GM12878 (cell line): ENCODE measurements around the gene SLC35G6. TPM values are rescaled to one million over a fixed set of nuclear protein-coding genes. Genes with fewer than 3 reads are reported as not detected.
"Not testable (repeated sequence)": the region's sequence is repeated elsewhere in the genome, so short reads cannot be mapped to it uniquely, and the experiment has no call there.

ENCODE experiments used
- ATAC-seq: fragments of 200-7000 bp; cut with Tn5 transposase; 3 replicates; pipeline ENCODE4 v1.9.1; 2020; ENCODE audit warnings: mild to moderate bottlenecking, moderate library complexity
- Bru-seq: library from RNA; stranded (reverse); fragments of 400-500 nt; gene quantifications from one replicate; lab custom pipeline; 2021; lab: Mats Ljungman, UMichigan
- BruChase-seq, 2 experiments: library from RNA; stranded (reverse); fragments of 400-500 nt; gene quantifications; one replicate each; lab custom pipeline; 2021; lab: Mats Ljungman, UMichigan
- BruUV-seq: library from RNA; stranded (reverse); fragments of 400-500 nt; replicated peaks from 2 replicates; lab custom pipeline; 2021; lab: Mats Ljungman, UMichigan
- CTCF ChIA-PET: fragments of 300-600 bp; sonication (Branson Sonifier 250); formaldehyde crosslinking; extraction: SDS; loops from one replicate; lab custom pipeline; 2021; ENCODE audit warnings: inconsistent platforms; lab: Yijun Ruan, JAX
- POLR2A ChIA-PET: fragments of 350-600 bp; formaldehyde crosslinking; extraction: SDS; loops from one replicate; lab custom pipeline; 2021; ENCODE audit warnings: inconsistent platforms; lab: Charles Lee
- RAD21 ChIA-PET: fragments of 300-600 bp; sonication (Branson Sonifier 250); formaldehyde crosslinking; loops from one replicate; lab custom pipeline; 2023; ENCODE audit warnings: antibody characterized with exemption; ENCODE audit not compliant: unreplicated experiment; lab: Charles Lee
- SMC1A ChIA-PET: fragments of 300-600 bp; sonication (Branson Sonifier 250); formaldehyde crosslinking; loops from one replicate; lab custom pipeline; 2023; ENCODE audit not compliant: unreplicated experiment, uncharacterized antibody; lab: Charles Lee
- DNase-seq: peaks from one replicate; pipeline ENCODE4 v3.0.0-alpha.2; 2011; ENCODE audit warnings: low read depth, low spot score
- FAIRE-seq: peaks from 3 replicates; lab custom pipeline; 2011; peaks lifted over from hg19 to GRCh38; lab: Jason Lieb, UNC
- H2AFZ ChIP-seq: 2 replicates; pipeline ENCODE4 v1.6.0; 2011; ENCODE audit warnings: low read depth, low read length, control low read depth; ENCODE audit not compliant: control insufficient read depth
- H3K27ac ChIP-seq: 2 replicates; pipeline ENCODE4 v1.5.1; 2011; ENCODE audit warnings: control low read depth; ENCODE audit not compliant: control insufficient read depth, insufficient read depth
- H3K27me3 ChIP-seq, 2 experiments: replicated peaks in 1 of 2; 2 replicates each; pipeline versions ENCODE4 v1.6.0 to v1.6.1; 2011; ENCODE audit warnings: low read length in 1 of 2; ENCODE audit not compliant: control insufficient read depth in 2 of 2, insufficient read depth in 2 of 2
- H3K36me3 ChIP-seq, 2 experiments: 2 replicates each; pipeline ENCODE4 v1.5.1; 2011; ENCODE audit warnings: low read length in 1 of 2; ENCODE audit not compliant: control insufficient read depth in 2 of 2, insufficient read depth in 2 of 2
- H3K4me1 ChIP-seq: 2 replicates; pipeline ENCODE4 v1.6.1; 2011; ENCODE audit warnings: mild to moderate bottlenecking, low read length, moderate library complexity, mixed read lengths; ENCODE audit not compliant: control insufficient read depth, insufficient read depth
- H3K4me2 ChIP-seq: 2 replicates; pipeline ENCODE4 v1.6.0; 2011; ENCODE audit warnings: control low read depth; ENCODE audit not compliant: control insufficient read depth, insufficient read depth
- H3K4me3 ChIP-seq: fragments of 200-600 bp; sonication (generic); 2 replicates; pipeline ENCODE4 v1.5.1; 2016
- H3K79me2 ChIP-seq: 2 replicates; pipeline ENCODE4 v1.6.0; 2011; ENCODE audit warnings: low read length; ENCODE audit not compliant: control insufficient read depth, insufficient read depth
- H3K9ac ChIP-seq: 2 replicates; pipeline ENCODE4 v1.8.0; 2011; ENCODE audit warnings: low read length, control low read depth, mixed read lengths; ENCODE audit not compliant: control insufficient read depth, insufficient read depth
- H3K9me3 ChIP-seq: replicated peaks from 3 replicates; pipeline ENCODE4 v1.5.1; 2011; ENCODE audit warnings: mild to moderate bottlenecking, low read length; ENCODE audit not compliant: control insufficient read depth, insufficient read depth
- H4K20me1 ChIP-seq: 2 replicates; pipeline ENCODE4 v1.6.0; 2011; ENCODE audit not compliant: control insufficient read depth, insufficient read depth
- BHLHE40 ChIP-seq, 2 experiments: fragments of 450-650 bp in 1 of 2; IDR thresholded peaks; 2 replicates each; pipeline ENCODE4 v1.6.1; 2011 to 2017; ENCODE audit warnings: low read depth in 2 of 2, borderline replicate concordance in 1 of 2, improper control_type of control experiment in 1 of 2, low read length in 1 of 2, mild to moderate bottlenecking in 1 of 2
- NBN ChIP-seq: fragments of 450-650 bp; IDR thresholded peaks from 2 replicates; pipeline ENCODE4 v1.6.1; 2016
- NR2C2 ChIP-seq: IDR thresholded peaks from 2 replicates; pipeline ENCODE4 v1.6.1; 2011; ENCODE audit warnings: borderline replicate concordance, low read depth; ENCODE audit not compliant: control insufficient read depth, insufficient read length
- ZNF24 ChIP-seq: fragments of 450-650 bp; IDR thresholded peaks from 2 replicates; pipeline ENCODE4 v1.6.1; 2017; ENCODE audit warnings: antibody characterized with exemption, mild to moderate bottlenecking
- WGBS: methylation state at CpG from one replicate; pipeline ENCODE4 v1.1.6; 2016; ENCODE audit warnings: low lambda C conversion rate; ENCODE audit not compliant: insufficient replicate concordance, insufficient coverage; ENCODE audit errors: missing lambda C conversion rate; 5-methylcytosine and 5-hydroxymethylcytosine counted together
- in situ Hi-C: fragments of 300-500 bp; cut with MboI; formaldehyde crosslinking; loops from 9 replicates; pipeline ENCODE4 v1.14.3; 2018; ENCODE audit warnings: mixed read lengths
- intact Hi-C: fragments of 100-400 bp; cut with micrococcal nuclease; formaldehyde crosslinking; loops from one replicate; pipeline ENCODE4 v1.14.2; 2022; ENCODE audit not compliant: unreplicated experiment
- long read RNA-seq, 2 experiments: library from polyadenylated mRNA; unstranded; transcript quantifications; one replicate each; pipeline ENCODE4 v2.0.0, GENCODE V29; 2019 to 2020
- polyA minus RNA-seq, 3 experiments: library from RNA; depleted of rRNA, polyadenylated mRNA; stranded (reverse); fragments of >200 nt; gene quantifications; 2 replicates each; pipeline ENCODE4 v1.2.3, GENCODE V29; 2011
- polyA plus RNA-seq, 11 experiments: library from polyadenylated mRNA; depleted of rRNA in 4 of 11; unstranded in 6 of 11; stranded (reverse) in 5 of 11; fragments of >200 nt; fragmentation: Nextera tagmentation in 4 of 11; fragmentation: Illumina TruSeq in 1 of 11; extraction: Ambion mirVana in 4 of 11; extraction: Trizol in 1 of 11; gene quantifications; 1 replicate in 1 of 11; 2 replicates in 10 of 11; pipeline versions ENCODE4 v1.2.1 to v1.2.3, GENCODE V29; 2011 to 2016; ENCODE audit warnings: inconsistent platforms in 2 of 11, missing spikeins in 2 of 11, low read depth in 1 of 11
- total RNA-seq, 4 experiments: library from RNA; depleted of rRNA in 3 of 4; stranded (reverse); fragments of >200 nt in 3 of 4; fragmentation: Illumina TruSeq in 1 of 4; extraction: Trizol in 1 of 4; gene quantifications; 2 replicates each; pipeline versions ENCODE4 v1.2.1 to v1.2.3, GENCODE V29; 2013 to 2021
- TF ChIP-seq, protein P1 (sequence below): IDR thresholded peaks from 2 replicates; pipeline ENCODE4 v1.6.1; 2012; ENCODE audit warnings: mild to moderate bottlenecking, low read depth, low read length

The SLC35G6 gene
- total RNA-seq (2013; cell fraction: nucleolus; rRNA removed): not detected in 2 replicates
- not detected in 2 replicates for total RNA-seq (2014; rRNA removed)
- total RNA-seq (2014; rRNA removed; fragmentation: Illumina TruSeq; extraction: Trizol): not detected in 2 replicates
- total RNA-seq (2021): not detected in 2 replicates
- not detected for polyA plus RNA-seq (2011; ENCODE audit: low read depth)
- polyA plus RNA-seq (2011; rRNA removed): not detected in 2 replicates
- not detected in 2 replicates for polyA plus RNA-seq (2011; cell fraction: cytosol; rRNA removed)
- polyA plus RNA-seq (2011; cell fraction: nucleus; rRNA removed): not detected in 2 replicates
- polyA plus RNA-seq (2012): 0.13 and 0.18 TPM in 2 replicates
- polyA plus RNA-seq (2014; fragmentation: Illumina TruSeq; extraction: Trizol): not detected in 2 replicates
- polyA plus RNA-seq (2014; fragmentation: Nextera tagmentation; extraction: Ambion mirVana): not detected
- not detected in 2 replicates for polyA plus RNA-seq (2014; rRNA removed)
- under 1 TPM in 1 of 2 experiments, not detected in 1; 0.20 TPM for polyA plus RNA-seq (2016; fragmentation: Nextera tagmentation; extraction: Ambion mirVana)
- 0.10 TPM in 1 of 2 replicates, not detected in the other for polyA minus RNA-seq (2011; rRNA and poly(A)+ RNA removed)
- polyA minus RNA-seq (2011; cell fraction: cytosol; rRNA and poly(A)+ RNA removed): not detected in 2 replicates
- polyA minus RNA-seq (2011; cell fraction: nucleus; rRNA and poly(A)+ RNA removed): not detected in 2 replicates
- percentile 17 among the genes with signal in this experiment for Bru-seq, nascent RNA
- BruChase-seq, experiment 1, labeled RNA remaining after a 6-hour chase: percentile 19 among the genes with signal in this experiment
- BruChase-seq, experiment 2, labeled RNA remaining after a 2-hour chase: not detected
- long read RNA-seq, experiment 1: 0 reads
- long read RNA-seq, experiment 2: 0 reads

GRCh38 chr17:7481275-7481674 is at the start of gene SLC35G6:
TSS of gene SLC35G6 (plus strand) at chr17:7481446. CDS start at chr17:7481517, 71 bp downstream.
- H3K27me3 ChIP-seq, H3K36me3 ChIP-seq, ATAC-seq, H4K20me1 ChIP-seq, H3K9me3 ChIP-seq, BruUV-seq, in situ Hi-C loops, DNase-seq, H2AFZ ChIP-seq, H3K27ac ChIP-seq, FAIRE-seq: not testable (repeated sequence)
- H3K4me2 ChIP-seq: peak within 1 kb of the TSS; percentile 97
- H3K4me1 ChIP-seq: peaks cover 11% of the 10 kb centered on the region
- peak within 1 kb of the TSS; percentile 70; the same call in 1 of the 2 replicates for H3K4me3 ChIP-seq
- ChIA-PET RAD21 (interaction anchor here (0.6 to 1.0 kb wide), 2 partner anchors 37 to 207 kb away, joined by 3 read pairs; partner anchors contain the start of genes TP53 and WRAP53), POLR2A (interaction anchor here (0.6 to 3.2 kb wide), 5 partner anchors 11 to 349 kb away, joined by 3 to 18 read pairs (median 5); partner anchors contain the start of gene TMEM102), SMC1A (interaction anchor here (1.1 to 2.6 kb wide), 3 partner anchors 40 to 79 kb away, joined by 3 to 8 read pairs (median 3); no protein-coding TSS in a partner anchor), CTCF (interaction anchor here (6.2 kb wide), 1 partner anchor 80 kb away, joined by 17 read pairs; the partner anchor contains the start of gene SENP3)
- H3K9ac ChIP-seq: peak within 1 kb of the TSS; percentile 79
- WGBS: 86% methylated on average over 4 of the region's 4 CpGs
- intact Hi-C loops: loop anchor here (10.0 kb wide), 1 partner anchor 204 kb away; the partner anchor contains the start of genes TP53 and WRAP53
- H3K79me2 ChIP-seq: peaks cover 47% of the 10 kb centered on the region

DNA sequence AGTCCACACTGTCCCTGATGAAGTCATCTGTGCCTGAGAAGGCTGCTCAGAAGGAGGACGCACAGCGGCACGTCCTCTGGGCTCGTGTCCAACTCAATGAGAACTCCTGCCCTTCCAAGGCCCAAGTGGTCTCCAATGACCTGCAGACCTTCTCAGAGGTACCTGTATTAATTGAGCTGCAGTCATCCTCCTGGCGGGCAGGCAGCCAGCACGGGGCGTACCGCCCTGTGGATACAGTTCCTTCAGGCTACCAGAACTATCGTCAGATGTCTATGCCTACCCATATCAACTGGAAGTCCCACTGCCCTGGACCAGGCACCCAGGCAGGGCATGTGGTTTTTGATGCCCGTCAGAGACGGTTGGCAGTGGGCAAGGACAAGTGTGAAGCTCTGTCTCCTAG is 49.0 kb upstream of the SLC35G6 start:
- ChIA-PET POLR2A (interaction anchor here (0.6 kb wide), 2 partner anchors 13 to 127 kb away, joined by 3 to 5 read pairs; no protein-coding TSS in a partner anchor), SMC1A (interaction anchor here (1.6 kb wide), 1 partner anchor 128 kb away, joined by 4 read pairs; no protein-coding TSS in a partner anchor), CTCF (interaction anchor here (0.6 kb wide), 1 partner anchor 128 kb away, joined by 3 read pairs; no protein-coding TSS in a partner anchor), RAD21 (no interaction called here)
- no peaks in the 10 kb centered on the region for H3K9me3 ChIP-seq
- H3K9ac ChIP-seq: no peak overlapping the region
- ATAC-seq (no peak), FAIRE-seq (no peak), DNase-seq (no peak)
- peaks cover 6% of the 10 kb centered on the region for H3K79me2 ChIP-seq
- TF ChIP-seq NR2C2 (no peak), BHLHE40 (IDR thresholded peaks at IDR 0.05; ENCODE audit: borderline replicate concordance in 1 of 2, low read depth in 2 of 2, low read length in 1 of 2) (no peak), NBN (no peak), ZNF24 (no peak)
- TF ChIP-seq, protein P1, sequence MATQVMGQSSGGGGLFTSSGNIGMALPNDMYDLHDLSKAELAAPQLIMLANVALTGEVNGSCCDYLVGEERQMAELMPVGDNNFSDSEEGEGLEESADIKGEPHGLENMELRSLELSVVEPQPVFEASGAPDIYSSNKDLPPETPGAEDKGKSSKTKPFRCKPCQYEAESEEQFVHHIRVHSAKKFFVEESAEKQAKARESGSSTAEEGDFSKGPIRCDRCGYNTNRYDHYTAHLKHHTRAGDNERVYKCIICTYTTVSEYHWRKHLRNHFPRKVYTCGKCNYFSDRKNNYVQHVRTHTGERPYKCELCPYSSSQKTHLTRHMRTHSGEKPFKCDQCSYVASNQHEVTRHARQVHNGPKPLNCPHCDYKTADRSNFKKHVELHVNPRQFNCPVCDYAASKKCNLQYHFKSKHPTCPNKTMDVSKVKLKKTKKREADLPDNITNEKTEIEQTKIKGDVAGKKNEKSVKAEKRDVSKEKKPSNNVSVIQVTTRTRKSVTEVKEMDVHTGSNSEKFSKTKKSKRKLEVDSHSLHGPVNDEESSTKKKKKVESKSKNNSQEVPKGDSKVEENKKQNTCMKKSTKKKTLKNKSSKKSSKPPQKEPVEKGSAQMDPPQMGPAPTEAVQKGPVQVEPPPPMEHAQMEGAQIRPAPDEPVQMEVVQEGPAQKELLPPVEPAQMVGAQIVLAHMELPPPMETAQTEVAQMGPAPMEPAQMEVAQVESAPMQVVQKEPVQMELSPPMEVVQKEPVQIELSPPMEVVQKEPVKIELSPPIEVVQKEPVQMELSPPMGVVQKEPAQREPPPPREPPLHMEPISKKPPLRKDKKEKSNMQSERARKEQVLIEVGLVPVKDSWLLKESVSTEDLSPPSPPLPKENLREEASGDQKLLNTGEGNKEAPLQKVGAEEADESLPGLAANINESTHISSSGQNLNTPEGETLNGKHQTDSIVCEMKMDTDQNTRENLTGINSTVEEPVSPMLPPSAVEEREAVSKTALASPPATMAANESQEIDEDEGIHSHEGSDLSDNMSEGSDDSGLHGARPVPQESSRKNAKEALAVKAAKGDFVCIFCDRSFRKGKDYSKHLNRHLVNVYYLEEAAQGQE: no peak
- H3K4me1 ChIP-seq: peaks cover 8% of the 10 kb centered on the region
- intact Hi-C loops (loop anchor here (10.0 kb wide), 1 partner anchor 387 kb away; the partner anchor contains the start of gene SLC16A11), in situ Hi-C loops (no loop called here)
- H3K36me3 ChIP-seq: no peaks in the 10 kb centered on the region
- H3K27ac ChIP-seq: no peak overlapping the region
- no peak overlapping the region for H2AFZ ChIP-seq
- H3K27me3 ChIP-seq: no peaks in the 10 kb centered on the region
- 72% methylated on average over 11 of the region's 11 CpGs for WGBS
- H4K20me1 ChIP-seq: no peaks in the 10 kb centered on the region
- BruUV-seq: no TSS peak
- H3K4me2 ChIP-seq: no peak overlapping the region
- no peak overlapping the region for H3K4me3 ChIP-seq
